Retina (tissue), 1 donor: ENCODE data around the gene TNFRSF1B.

Experiments used
- DNase-seq: peaks from one replicate; pipeline ENCODE4 v3.0.0-alpha.2; 2016

Gene TNFRSF1B

DNA sequence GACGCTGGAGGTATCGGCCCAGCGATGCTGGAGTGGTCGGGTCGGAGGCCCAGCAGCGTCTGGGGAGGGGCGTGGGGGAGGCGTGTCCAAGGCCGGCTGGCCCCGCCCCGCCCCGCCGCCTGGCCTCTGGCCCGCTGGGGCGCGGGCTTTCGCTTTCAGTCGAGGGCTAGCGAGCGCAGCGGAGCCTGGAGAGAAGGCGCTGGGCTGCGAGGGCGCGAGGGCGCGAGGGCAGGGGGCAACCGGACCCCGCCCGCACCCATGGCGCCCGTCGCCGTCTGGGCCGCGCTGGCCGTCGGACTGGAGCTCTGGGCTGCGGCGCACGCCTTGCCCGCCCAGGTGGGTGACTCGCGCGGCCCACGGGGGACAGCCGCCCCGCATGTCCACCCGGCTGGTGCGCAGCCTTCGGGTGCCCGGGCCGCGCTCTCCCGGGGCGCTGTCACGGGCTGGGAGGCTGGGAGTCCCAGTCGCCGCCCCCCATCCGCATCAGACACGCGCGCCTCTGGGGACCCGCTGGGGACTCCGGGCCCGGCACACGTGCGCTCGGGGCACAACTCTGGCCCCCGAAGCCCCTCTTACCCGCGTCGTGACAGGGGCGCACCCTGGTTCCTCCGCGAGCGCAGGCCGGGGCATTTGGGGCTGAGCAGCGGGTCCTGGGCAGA, at the start of gene TNFRSF1B:
Gene TNFRSF1B, plus strand, starts transcription at position 158 of the 659 bp plus-strand sequence. Its CDS starts 101 bp downstream, at position 259.
- peak; percentile 74 for DNase-seq

- DNase-seq = no peak
Observed at GRCh38 chr1:12121212-12122003, 45.4 kb upstream of the TNFRSF1B start.

GRCh38 chr1:12123172-12123571, 43.6 kb upstream of the TNFRSF1B start:
- no peak for DNase-seq

GRCh38 chr1:12124693-12125421, 41.9 kb upstream of the TNFRSF1B start:
- peak; percentile 77 for DNase-seq

- DNase-seq = no peak
Observed at GRCh38 chr1:12125422-12126355, 41.1 kb upstream of the TNFRSF1B start.

DNA sequence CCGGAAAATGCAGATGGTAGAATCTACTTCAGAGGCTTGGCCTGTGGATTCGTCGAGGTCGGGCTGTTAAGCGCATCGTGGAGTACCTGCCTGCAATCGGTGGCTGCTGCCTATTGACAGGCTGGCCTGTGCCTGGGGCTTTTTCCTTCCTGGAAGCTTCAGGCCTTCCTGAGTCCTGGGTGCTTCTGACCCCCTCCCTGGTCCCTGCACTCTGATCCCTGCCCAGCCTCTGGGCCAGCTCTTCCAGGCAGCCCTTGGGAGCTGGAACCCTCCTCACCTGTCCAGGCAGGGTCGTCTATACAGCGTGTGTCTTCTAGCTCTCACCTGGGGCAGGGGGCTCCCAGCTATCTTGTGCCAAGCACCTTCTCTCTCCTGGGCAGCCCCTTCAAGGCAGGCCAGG, 40.0 kb upstream of the TNFRSF1B start:
- DNase-seq = no peak

GRCh38 chr1:12127206-12127810, 39.5 kb upstream of the TNFRSF1B start:
- no peak for DNase-seq

- no peak for DNase-seq
Observed at GRCh38 chr1:12128120-12128519, 38.7 kb upstream of the TNFRSF1B start.

DNA sequence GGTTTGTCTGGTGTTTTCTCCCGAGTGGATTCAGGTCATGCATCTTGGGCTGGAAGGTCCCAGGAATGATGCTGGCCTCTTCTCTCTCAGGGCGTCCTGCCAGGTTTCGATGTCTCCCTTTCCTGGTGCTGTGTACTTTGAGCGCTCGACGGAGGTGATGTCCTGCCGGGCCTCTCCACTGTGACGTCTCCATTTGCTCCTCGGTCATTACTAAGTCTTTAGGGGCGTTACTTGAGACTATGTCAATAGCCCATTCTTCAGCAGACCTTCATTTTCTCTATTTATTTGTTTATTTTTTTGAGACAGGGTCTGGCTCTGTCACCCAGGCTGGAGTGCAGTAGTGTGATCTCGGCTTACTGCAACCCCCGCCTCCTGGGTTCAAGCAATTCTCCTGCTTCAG, 37.2 kb upstream of the TNFRSF1B start:
- DNase-seq = no peak

DNA sequence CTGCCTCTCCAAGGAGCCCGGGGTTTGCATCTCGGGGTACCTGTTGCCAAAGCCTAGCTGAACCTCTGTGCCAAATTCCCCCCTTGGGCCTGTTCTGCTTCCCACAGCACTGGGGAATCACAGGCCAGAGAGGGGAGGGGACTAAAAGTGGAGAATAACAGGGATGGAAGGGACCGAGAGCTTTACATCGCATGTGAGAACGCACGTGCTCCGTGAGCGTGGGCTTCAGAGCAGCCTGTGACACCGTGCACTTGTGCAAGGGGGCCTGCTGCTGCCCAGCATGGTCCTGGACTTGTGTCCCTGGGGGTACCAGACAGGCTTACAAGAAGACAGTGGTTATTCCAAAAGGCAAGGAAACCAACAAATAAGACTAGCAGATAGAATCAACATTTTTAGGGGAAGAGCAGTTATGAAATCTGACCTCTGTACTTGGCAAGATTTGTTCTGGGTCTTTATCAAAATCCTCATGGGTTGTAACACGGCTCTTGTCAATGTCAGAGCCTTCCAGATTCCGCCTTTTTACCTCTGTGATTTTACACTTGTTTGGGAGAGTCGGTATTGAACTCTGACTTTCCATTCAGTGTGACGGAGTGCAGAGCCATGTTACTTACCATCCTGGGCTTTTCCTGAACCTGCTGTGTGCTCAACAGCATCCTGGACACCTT, 36.2 kb upstream of the TNFRSF1B start:
- no peak for DNase-seq

DNA sequence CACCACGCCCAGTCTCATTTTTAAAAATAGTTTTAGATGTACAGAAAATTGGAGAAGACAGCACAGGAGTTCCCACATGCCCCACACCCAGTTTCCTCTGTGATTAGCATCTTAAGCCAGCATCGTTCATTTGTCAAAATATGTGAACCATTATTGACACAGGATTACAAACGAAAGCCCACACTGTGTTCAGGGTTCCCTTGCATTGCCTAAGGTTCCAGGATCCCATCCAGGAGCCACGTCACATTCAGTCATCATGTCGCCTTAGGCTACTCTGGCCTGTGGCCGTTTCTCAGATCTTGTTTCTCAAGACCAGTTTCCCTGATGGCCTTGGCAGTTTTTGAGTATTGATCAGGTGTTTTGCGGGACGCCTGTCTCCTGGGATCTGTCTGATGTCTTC, 34.7 kb upstream of the TNFRSF1B start:
- no peak for DNase-seq

DNA sequence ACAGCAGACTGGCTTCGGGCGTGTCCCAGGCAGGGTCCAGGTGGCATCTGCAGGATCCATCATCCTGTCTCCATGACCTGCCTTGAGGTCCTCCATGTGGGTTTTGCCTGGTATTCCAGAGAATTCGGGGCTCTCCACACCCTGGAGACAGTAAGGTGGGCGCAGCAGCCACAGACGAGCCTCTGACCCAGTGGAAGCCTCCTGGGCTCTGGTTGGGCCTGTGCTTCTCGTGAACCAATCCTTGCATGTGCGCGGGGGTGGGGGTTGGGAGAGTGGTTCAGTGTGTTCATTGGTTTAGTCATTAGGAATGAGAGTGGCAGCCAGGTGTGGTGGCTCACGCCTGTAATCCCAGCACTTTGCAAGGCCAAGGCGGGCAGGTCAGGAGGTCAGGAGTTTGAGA, 32.1 kb upstream of the TNFRSF1B start:
- DNase-seq = no peak

DNA sequence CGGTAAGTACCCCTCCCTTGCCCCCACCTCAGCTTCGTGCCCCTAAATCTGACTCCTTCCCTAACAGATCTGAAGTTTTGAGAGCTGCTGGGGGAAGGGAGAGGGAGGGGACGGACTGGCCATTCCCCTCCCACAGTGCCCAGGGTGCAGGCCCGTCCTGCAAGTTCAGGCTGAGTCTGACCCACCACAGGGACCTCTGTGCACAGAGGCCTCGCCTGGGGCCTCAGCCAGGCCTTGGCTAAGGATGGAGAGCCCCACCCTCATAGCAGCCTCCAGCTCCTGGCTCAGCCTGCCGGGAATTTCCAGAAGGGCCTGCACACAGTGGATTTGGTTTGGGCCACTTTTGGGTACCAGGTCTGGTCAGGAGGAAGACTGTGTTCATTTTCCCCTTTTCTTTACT, 31.2 kb upstream of the TNFRSF1B start:
- DNase-seq = no peak

GRCh38 chr1:12136916-12137610, 29.7 kb upstream of the TNFRSF1B start:
- DNase-seq = no peak

DNA sequence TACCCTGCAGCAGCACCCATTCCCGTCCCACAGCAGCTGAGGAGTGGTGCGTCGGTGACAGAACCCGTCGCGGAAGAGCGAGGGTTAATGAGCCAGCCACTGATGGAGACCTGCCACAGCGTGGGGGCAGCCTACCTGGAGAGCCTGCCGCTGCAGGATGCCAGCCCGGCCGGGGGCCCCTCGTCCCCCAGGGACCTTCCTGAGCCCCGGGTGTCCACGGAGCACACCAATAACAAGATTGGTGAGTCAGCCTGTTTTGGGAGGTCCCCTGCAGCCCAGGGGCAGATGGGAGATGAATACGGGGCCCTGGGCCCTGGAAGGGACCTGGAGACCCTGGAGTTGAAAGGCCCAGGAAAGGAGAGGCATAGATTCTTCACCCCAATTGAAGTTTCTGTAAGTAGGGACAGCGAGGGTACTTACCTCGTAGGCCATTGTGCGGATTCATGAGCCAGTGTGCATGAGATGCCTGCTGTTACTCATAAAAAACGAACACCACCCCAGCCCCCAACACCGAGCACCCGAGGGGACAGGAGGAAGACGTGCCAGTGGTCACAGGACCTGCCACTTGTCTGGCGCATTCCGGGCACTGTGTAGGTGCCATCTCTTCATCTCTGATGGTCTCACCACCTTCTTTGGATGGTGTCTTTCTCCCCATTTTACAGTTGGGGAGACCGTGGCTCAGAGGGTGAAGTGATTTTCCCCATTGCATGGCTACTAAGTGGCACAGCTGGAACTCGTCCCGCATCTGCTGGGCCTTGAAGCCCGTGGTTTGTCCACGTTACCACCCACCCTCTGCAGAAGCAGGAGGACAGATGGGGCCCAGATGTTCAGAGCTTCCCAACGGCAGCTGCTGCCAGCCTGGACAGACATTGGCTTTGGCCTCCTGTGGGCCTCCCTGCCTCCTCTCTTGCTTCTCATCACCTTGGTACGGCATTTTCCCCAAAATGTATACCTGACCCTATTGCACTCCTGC, 28.3 kb upstream of the TNFRSF1B start:
- no peak for DNase-seq

GRCh38 chr1:12140016-12140415, 26.8 kb upstream of the TNFRSF1B start:
- DNase-seq = no peak

GRCh38 chr1:12140515-12141162, 26.2 kb upstream of the TNFRSF1B start:
- no peak for DNase-seq

- DNase-seq = no peak
Observed at GRCh38 chr1:12141163-12141850, 25.5 kb upstream of the TNFRSF1B start.
